ENCODE results near the gene PACSIN3.
"Not testable (repeated sequence)": the region's sequence is repeated elsewhere in the genome, so short reads cannot be mapped to it uniquely, and the experiment has no call there.

- not testable (repeated sequence) for TF ChIP-seq POLR2A (IDR thresholded peaks at IDR 0.05)
- TF ChIP-seq, protein P1, sequence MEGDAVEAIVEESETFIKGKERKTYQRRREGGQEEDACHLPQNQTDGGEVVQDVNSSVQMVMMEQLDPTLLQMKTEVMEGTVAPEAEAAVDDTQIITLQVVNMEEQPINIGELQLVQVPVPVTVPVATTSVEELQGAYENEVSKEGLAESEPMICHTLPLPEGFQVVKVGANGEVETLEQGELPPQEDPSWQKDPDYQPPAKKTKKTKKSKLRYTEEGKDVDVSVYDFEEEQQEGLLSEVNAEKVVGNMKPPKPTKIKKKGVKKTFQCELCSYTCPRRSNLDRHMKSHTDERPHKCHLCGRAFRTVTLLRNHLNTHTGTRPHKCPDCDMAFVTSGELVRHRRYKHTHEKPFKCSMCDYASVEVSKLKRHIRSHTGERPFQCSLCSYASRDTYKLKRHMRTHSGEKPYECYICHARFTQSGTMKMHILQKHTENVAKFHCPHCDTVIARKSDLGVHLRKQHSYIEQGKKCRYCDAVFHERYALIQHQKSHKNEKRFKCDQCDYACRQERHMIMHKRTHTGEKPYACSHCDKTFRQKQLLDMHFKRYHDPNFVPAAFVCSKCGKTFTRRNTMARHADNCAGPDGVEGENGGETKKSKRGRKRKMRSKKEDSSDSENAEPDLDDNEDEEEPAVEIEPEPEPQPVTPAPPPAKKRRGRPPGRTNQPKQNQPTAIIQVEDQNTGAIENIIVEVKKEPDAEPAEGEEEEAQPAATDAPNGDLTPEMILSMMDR (IDR thresholded peaks at IDR 0.05), result not testable (repeated sequence)
These were observed 21.8 kb upstream of the PACSIN3 start for GRCh38 chr11:47208008-47208552.
